Measurements from ENCODE around the gene AFAP1.

Gene AFAP1

GRCh38 chr4:7862561-7863192 lies 77.0 kb downstream of the AFAP1 start:
- no peak for DNase-seq

GRCh38 chr4:7861440-7861881 lies 78.2 kb downstream of the AFAP1 start:
- DNase-seq = no peak

DNA sequence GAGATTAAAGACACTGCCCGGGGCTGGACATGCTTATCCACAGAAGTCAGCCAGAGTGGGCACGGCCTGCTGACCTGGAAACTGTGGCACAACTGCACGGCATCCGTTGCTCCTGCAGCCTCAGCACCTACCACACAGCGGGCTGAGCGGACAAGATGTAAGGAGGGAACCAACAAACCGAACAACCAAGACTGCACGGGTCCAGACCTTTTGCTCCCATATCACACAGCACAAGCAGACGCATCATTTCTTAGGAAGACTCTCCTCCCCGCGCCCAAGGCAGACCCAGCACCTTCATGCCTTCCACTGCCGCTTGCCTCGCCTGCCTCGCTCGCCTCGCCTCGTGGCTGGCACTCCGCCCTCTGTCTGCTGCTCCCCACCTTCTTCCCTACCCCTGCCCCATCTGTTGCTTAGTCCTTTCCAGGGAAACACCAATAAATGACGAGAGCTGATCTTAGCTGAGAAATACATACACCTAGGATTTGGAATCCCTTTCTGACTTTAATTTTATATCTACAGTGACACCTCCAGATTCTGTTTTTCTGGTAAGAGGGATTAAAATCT lies 79.0 kb downstream of the AFAP1 start:
- no peak for DNase-seq

DNA sequence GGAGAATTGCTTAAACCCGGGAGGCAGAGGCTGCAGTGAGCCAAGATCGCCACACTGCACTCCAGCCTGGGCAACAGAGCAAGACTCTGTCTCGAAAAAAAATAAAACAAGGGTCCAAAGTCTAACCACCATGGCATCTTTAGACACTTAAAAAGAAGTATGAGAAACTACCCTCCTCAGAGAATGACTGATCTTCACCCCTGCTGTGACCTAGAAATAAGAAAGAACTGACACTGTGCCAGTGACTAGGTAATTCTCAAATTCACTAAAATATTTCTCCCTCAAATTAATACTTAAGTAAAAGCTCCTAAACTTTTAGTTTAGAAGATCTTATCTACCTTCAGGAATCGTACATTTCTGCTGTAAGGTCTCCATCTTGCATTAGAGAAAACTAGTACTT lies 80.3 kb downstream of the AFAP1 start:
- DNase-seq = no peak

- DNase-seq = no peak
Observed at GRCh38 chr4:7858498-7858897, 81.2 kb downstream of the AFAP1 start.

DNA sequence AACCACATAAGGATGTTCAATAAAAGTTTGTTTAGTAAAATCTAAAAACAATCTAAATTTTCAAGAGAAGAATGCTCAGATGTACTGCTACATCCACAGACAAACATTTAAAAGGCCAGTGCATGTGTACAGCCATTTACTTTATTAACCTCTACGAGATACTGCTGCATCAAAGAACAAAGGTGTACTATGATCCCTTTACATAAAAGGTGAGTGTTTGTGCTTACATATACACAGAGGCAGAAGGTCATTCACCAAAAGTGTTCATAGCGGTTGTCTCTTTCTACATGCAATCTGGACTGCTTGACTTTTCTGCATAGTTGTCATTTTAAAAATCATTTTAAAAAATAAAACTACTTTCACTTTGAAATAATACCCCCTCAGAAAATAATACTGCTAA lies 81.7 kb downstream of the AFAP1 start:
- DNase-seq = no peak

DNA sequence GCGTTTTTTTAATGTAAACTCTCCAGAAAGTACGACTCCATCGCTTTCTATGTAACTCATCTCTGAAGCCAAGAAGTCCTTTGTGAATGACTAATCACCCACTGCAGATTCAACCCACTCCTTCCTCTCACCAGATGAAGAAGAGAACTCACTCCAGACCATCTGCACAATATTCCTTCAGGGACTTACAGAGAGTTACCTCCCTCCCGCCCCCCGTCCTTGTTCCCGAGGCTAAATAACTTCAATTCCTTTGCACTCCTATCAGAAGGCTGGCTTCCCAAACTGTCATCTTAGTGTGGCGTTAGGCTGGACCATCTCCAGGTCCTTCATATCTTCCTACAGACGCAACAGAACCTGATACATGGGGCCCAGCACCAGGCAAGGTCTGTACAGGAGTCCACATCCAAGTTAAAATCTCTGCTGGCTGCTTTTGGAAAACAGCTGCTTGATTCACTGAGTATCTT lies 82.4 kb downstream of the AFAP1 start:
- DNase-seq = no peak

- no peak for DNase-seq
Observed at GRCh38 chr4:7855731-7856130, 83.9 kb downstream of the AFAP1 start.

GRCh38 chr4:7854697-7855370 lies 84.8 kb downstream of the AFAP1 start:
- peak; percentile 77 to 88 for DNase-seq

GRCh38 chr4:7854216-7854615 lies 85.4 kb downstream of the AFAP1 start:
- no peak for DNase-seq

DNA sequence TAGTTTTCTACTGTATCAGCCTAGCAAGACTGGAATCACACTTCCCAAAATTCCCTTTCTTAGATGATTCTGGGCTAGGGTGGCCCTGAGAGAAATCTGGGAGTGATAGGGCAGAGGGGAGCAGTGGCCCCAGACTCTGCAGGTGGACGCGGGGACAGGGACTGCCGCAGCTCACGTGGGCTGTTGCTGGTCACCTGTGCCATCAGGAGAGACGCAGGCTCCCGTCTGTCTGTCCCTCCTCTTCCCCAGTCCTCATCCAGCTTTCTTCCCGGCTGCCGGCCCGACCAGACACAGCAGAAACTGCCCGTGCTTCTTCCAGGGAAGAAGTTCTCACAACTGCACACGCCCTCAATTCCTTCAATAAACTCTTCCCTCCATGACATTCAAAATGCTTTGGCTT lies 86.4 kb downstream of the AFAP1 start:
- no peak for DNase-seq

DNA sequence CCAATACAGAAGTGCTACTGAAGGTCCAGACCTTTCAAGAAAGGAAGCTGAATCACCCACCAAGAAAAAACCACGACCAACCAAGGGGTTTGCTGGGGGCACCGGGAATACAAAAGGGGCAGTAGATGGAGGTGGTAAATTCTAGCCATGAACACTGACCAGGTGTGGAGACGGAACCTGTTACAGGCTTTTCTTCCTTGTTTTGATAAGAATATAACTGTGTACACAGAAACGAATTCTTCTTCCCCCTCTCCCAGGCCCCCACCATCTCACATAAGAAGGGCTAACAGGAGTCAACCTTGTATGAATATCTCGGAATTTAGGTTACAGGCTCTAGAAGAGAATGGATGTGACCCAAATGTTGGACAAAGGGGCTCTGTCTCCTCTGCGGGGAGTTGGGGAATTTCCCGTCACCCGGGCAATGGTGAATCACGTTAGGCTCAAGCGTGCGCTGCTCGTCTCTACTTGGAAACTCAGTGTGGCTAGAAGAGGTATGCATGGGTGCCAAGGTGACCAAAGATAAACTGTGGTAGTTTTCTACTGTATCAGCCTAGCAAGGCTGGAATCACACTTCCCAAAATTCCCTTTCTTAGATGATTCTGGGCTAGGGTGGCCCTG lies 87.0 kb downstream of the AFAP1 start:
- peak in 1 of 2 donors; percentile 26 for DNase-seq

- no peak for DNase-seq
Observed at GRCh38 chr4:7850489-7850888, 89.2 kb downstream of the AFAP1 start.

GRCh38 chr4:7847206-7847605 lies 92.5 kb downstream of the AFAP1 start:
- no peak for DNase-seq

GRCh38 chr4:7845493-7846128 lies 94.0 kb downstream of the AFAP1 start:
- no peak for DNase-seq

DNA sequence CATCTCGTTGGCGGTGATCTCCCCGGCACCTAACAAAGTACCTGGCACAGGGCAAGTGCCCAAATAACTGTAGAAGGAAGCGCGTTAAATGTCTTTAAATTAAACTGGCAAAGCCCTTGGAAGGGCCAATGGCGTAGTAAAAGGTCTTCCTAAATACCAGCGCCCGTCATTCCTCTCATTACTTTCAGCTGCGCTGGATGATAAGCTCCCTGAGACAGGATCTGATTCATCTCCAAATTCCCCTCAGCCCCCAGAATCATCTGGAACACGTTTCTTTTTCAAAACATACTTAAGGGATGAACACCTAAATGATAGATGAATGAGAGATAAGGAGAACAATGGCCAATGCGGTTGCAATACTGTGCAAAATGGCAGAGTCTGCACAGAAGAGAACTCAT lies 95.1 kb downstream of the AFAP1 start:
- no peak for DNase-seq

DNA sequence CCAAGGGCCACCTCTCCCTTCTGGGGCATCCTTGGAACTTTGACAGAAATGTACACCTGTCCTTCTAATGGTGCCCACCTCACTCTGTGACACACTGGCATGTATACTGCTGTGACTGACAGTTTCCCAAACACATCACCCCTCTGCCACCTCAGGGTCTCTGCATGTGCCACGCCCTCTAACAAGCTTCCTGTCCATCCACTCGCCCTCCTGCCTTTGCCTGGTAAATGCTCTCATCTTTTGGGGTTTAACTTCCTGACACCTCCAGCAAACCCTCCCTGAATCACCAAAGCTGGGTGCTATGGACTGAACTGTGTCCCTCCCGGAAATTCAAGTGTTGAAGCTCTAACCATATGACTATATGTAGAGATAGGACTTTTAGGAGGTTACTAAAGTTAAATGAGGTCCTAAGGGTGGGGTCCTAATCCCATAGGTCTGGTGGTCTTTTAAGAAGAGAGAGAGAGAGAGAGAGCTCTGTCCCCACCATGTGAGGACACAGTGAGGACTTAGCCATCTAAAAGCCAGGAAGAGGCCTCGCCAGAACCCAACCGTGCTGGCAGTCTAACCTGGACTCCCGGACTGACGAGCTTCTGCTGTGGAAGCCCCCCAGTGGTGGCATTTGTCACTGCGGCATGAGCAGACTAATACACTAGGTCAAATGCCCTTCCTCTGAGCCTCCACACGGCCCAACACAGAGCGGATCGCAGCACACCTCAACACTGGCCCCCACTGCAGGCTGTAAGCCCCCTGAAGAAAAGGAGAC lies 95.6 kb downstream of the AFAP1 start:
- peak; percentile 56 to 71 for DNase-seq

DNA sequence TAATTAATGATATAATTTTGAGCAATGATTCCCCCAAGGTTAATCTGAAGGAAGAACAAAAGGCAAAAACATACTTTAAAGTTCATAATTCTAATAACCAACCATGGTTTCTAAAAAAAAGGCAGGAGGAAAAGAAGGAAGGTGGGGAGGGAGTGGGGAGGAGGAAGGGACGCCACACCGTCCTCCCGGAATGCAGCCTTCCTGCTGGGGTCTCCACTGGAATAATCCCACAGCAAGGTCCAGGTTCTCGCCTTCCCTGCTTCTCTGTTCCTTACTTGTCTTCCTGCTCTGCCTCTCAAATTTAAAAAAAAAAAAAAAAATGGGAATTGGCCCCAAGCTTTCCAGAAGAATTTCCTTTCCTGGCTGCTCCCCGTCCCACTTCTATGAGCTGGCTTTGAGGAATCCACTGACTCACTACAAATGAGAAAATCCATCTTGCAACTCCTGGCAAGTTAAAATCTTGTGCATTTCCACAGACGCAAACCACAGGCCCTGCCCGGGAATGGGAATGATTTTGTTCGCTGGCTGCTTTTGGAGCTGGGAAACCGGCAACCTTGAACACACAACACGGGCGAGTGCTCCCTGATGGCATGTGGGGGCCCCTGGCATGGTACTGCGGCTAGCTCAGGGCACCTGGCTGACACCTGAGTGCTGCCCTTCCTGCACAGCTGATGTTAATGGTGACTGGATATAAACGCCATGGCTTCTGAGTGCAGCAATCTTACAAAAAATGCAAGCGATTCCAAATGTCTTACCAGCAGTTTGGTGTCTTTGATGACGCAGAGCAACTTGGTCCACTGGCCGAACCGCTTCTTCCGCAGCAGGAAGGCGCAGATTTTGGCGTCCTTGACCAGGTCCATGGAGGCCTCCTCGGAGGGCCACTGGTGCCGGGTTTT lies 97.0 kb downstream of the AFAP1 start:
- no peak for DNase-seq

GRCh38 chr4:7841894-7842293 lies 97.8 kb downstream of the AFAP1 start:
- no peak for DNase-seq

DNA sequence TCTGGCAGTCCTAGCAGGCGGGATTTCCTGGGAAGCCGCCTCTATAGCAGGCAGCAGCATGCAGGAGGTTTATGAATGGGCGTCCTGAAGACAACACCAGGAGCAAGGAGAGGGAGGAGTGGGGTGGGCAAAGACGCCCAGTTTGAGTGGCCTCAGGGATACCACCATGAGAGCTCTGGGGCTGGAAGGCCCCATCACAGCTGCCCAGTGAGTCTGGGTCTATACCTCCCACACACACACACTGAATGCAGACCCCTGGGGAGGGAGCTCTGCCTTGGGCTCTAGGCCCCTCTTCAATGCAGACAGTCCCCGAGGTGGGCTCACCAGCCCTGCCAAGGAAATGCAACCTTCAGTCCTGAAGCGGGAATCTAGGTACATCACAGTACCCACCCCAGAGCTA lies 98.6 kb downstream of the AFAP1 start:
- DNase-seq = no peak

- no peak for DNase-seq
Observed at GRCh38 chr4:7839856-7840255, 99.8 kb downstream of the AFAP1 start.

Measured in CD4-positive, alpha-beta T cell treated with Interleukin-1 beta for 1 hour (primary cell).